Stimulated activated CD8-positive, alpha-beta memory T cell treated with anti-CD3 and anti-CD28 coated beads, Interleukin-4, amount 100 ng/mL, for 48 hours (primary cell): Measurements from ENCODE around the gene IKZF3.
A peak's percentile ranks its signal among the peaks of the same experiment; 100 is the strongest.

Experiments
- DNase-seq: peaks from one replicate; pipeline ENCODE4 v3.0.0-alpha.2; 2020

The IKZF3 gene

GRCh38 chr17:39777534-39778365 is 86.4 kb downstream of the IKZF3 start:
- no peak for DNase-seq

GRCh38 chr17:39776252-39776651 is 87.9 kb downstream of the IKZF3 start:
- no peak for DNase-seq

GRCh38 chr17:39775031-39775430 is 89.1 kb downstream of the IKZF3 start:
- no peak for DNase-seq

- DNase-seq = peak; percentile 26
Measured at GRCh38 chr17:39774047-39774446, 90.1 kb downstream of the IKZF3 start.

- peak; percentile 27 for DNase-seq
Measured at GRCh38 chr17:39772987-39773934, 90.9 kb downstream of the IKZF3 start.

- peak; percentile 28 for DNase-seq
Measured at GRCh38 chr17:39772415-39772814, 91.7 kb downstream of the IKZF3 start.

- DNase-seq = peak; percentile 66
Measured at GRCh38 chr17:39769974-39770587, 94.0 kb downstream of the IKZF3 start.

- peak; percentile 57 for DNase-seq
Measured at GRCh38 chr17:39767147-39767546, 97.0 kb downstream of the IKZF3 start.

- DNase-seq = peak; percentile 24
Measured at GRCh38 chr17:39765766-39766165, 98.3 kb downstream of the IKZF3 start.

- no peak for DNase-seq
Measured at GRCh38 chr17:39765175-39765574, 98.9 kb downstream of the IKZF3 start.

GRCh38 chr17:39764171-39764570 is 99.9 kb downstream of the IKZF3 start:
- peak; percentile 24 for DNase-seq

GRCh38 chr17:39763051-39763820 is 100.9 kb downstream of the IKZF3 start:
- no peak for DNase-seq

- peak; percentile 39 for DNase-seq
Measured at GRCh38 chr17:39761861-39762496, 102.1 kb downstream of the IKZF3 start.

GRCh38 chr17:39759204-39759603 is 104.9 kb downstream of the IKZF3 start:
- DNase-seq = no peak

- peak; percentile 78 for DNase-seq
Measured at GRCh38 chr17:39757931-39758873, 105.9 kb downstream of the IKZF3 start.

GRCh38 chr17:39757176-39757662 is 106.9 kb downstream of the IKZF3 start:
- DNase-seq = no peak

- no peak for DNase-seq
Measured at GRCh38 chr17:39756380-39757079, 107.6 kb downstream of the IKZF3 start.

- peak; percentile 64 for DNase-seq
Measured at GRCh38 chr17:39755554-39756379, 108.3 kb downstream of the IKZF3 start.
